GM21786 (cell line): ENCODE results near the gene TFDP2.
"Not testable (repeated sequence)": the region's sequence is repeated elsewhere in the genome, so short reads cannot be mapped to it uniquely, and the experiment has no call there.

Experiments
- ATAC-seq: cut with Tn5 transposase; IDR thresholded peaks from one replicate; pipeline ENCODE4 v1.9.1; 2021; ENCODE audit not compliant: unreplicated experiment

Gene TFDP2, protein sequence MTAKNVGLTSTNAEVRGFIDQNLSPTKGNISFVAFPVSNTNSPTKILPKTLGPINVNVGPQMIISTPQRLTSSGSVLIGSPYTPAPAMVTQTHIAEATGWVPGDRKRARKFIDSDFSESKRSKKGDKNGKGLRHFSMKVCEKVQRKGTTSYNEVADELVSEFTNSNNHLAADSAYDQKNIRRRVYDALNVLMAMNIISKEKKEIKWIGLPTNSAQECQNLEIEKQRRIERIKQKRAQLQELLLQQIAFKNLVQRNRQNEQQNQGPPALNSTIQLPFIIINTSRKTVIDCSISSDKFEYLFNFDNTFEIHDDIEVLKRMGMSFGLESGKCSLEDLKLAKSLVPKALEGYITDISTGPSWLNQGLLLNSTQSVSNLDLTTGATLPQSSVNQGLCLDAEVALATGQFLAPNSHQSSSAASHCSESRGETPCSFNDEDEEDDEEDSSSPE

GRCh38 chr3:142148792-142149672, at the start of gene TFDP2:
TSS of gene TFDP2 (minus strand) at chr3:142149544. CDS start at chr3:142101749, 47,795 bp downstream.
- ATAC-seq = peak; percentile 100

DNA sequence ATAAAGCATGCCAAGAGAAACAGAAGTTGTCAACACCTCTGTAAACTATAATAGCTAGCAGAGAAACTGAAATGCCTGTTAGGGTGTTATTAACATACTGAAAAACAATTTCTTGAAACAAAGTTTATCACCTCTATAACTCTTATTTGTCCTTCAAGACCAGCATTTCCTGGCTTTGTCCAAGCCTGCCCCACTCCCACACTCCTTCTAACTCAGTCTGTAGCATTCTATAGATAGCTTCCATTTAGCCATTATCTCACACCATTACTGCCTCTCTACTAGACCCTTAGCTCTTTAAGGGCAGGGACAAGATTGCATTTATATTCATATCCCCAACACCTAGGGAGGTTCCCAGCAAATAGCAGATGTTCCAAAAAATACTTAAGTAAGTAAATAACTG, 39.5 kb upstream of the TFDP2 start:
- no peak for ATAC-seq

GRCh38 chr3:142180761-142181362, 31.5 kb upstream of the TFDP2 start:
- ATAC-seq = no peak

- no peak for ATAC-seq
These were observed 26.1 kb upstream of the TFDP2 start for GRCh38 chr3:142175478-142175877.

GRCh38 chr3:142174559-142174958, 25.2 kb upstream of the TFDP2 start:
- ATAC-seq = no peak

DNA sequence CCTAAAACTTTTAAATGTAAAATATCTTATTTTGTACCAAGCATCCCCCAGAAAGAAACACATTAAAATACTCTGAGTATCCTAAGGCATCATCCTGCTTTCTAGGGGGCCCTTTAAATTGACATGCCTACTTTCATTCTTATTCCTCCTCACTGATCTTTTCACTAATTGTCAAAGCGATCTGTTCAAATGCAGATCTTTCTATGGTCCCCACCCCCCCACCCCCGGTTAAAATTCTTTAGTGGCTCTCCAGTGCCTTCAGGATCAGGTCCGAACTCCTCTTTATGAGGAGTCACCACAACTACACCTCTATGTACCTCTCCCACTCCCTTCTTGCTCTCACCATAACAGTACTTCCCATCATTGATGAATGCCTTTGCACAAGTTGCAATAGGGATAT, 19.2 kb upstream of the TFDP2 start:
- ATAC-seq = no peak

DNA sequence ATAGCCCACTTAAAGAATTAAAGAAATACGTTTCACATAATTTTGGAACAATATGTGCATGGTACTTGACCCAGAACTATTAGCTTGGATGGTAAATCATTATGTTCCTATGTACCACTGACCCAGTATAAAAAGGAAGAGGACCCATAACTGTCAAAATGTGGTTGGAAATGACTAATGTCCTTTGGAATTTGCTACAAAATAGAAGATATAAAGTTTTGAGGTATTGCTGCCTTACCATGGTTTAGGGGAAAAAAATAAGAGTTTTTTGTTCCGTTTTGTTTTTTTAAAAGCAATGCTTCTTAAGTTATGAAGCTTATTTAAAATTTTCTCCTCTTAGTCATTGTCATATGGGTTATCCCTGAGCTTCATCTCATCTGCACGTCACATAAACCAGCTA, 15.8 kb upstream of the TFDP2 start:
- no peak for ATAC-seq

- no peak for ATAC-seq
These were observed 9.9 kb upstream of the TFDP2 start for GRCh38 chr3:142159083-142159740.

DNA sequence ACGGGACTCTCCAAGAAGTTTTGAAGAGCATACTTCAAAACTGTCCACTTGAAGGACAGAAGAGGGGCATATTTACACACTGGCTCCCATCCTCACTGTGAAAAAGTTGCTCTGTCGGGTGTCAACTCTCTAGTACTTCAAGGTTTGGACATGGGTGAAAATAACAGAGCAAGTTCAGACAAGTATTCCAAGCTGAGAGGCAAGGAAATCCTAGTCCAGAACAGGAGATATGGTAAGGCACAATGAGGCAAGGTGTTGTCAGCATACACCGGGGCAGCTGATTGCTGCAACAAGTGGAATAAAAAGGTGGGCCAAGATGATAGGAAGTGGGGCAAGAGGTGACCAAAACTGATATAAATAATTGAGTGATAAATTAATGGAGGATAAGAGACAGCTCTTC, 4.8 kb upstream of the TFDP2 start:
- ATAC-seq = no peak

GRCh38 chr3:142152384-142152783, 3.0 kb upstream of the TFDP2 start:
- no peak for ATAC-seq

DNA sequence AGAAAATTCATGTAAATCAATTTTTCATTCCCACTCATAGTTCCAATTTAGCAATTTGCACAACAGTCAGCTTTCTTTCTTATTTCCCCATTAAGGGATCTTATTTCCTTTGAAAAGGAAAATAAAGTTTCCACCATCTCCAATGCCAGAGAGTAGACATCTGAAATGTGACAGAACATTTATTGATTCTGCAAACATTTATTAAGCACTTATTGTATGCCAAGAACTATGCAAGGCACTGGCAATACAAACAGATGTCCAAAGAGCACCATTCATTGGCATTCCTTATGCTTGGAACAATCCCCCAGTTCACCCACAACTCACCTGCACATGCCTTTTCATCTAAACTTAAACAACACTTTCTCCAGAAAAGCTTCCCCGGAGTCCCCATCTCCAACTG, 2.5 kb upstream of the TFDP2 start:
- no peak for ATAC-seq

DNA sequence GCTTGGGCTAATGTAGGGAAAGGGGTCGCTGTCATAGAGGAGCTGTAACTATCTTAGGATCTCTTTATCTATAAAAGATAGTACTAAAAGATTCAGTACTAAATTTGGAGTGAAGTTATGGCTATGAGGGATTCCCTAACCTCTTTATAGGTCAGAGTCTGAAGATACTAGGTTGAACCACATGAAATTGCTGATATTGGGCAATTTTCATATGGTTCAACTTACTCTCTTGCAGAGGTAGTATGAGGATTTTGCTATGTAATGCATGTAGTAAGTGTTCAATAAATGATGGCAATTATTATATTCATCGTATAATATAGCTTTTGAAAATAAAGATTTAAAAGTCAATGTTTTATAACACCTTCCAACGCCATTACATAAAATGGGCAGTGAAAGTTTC, 1.9 kb upstream of the TFDP2 start:
- no peak for ATAC-seq

DNA sequence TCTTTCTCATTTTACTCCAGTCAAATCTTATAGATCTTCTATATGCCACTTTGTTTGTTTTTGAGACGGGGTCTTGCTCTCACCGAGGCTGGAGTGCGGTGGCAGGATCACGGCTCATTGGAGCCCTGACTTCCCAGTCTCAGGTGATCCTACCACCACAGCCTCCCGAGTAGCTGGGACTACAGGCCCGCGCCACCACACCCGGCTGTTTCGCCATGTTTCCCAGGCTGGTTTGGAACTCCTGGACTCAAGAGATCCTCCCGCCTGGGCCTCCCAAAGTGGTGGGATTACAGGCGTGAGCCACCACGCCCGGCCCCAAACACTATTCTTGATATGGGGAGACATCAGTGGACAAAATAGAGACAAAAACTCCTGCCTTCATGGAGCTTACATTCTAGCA, 927 bp upstream of the TFDP2 start:
- ATAC-seq = no peak

GRCh38 chr3:142149673-142149992, 289 bp upstream of the TFDP2 start:
- no peak for ATAC-seq

DNA sequence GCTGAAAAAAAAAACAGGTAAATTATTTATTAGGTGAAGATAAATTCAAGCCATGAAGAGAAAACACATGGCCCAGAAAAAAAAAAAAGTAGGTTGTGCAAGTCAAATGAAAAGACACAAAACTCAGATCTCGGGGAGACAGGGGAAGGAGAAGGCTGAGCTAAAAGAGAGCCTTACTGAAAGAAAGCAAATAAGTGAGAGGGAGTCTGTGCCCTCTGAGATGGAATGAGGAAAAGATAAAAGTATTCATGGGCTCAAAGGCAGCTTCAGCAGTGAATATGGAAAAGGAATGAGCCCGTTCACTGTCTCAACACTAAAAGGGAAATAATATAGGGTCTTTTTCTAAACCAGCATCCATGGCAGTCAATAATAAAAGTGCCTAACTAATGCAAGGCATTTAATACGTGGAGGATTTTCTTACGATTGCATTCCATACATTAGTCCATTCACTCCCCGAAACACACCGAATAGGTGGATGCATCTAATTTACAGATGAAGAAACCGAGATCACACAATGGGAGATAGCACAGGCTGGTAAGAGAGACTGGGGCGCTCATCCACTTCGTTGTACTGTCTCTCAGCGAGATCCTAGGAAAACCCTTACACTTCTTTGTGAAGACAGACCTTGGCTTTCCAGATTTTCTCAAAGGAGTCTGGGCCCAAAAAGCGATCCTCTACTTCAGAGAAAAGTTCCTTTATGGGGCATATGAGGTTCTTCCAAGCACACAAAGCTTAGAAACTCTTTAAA, 1.1 kb downstream of the TFDP2 start:
- no peak for ATAC-seq

DNA sequence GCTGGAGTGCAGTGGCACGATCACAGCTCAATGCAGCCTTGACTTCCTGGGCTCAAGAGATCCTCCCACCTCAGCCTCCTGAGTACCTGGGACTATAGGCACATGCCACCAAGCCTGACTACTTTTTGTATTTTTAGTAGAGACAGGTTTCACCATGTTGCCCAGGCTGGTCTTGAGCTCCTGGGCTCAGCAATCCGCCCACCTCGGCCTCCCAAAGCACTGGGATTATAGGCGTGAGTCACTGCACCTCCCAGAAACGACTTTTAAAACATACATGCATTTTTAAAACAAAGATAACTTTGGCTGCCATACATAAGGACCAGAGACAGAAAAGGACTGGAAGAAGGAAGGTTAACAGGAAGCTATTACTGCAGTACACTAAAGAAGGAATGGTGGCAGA, 4.8 kb downstream of the TFDP2 start:
- not testable (repeated sequence) for ATAC-seq

GRCh38 chr3:142140608-142141285, 8.6 kb downstream of the TFDP2 start:
- not testable (repeated sequence) for ATAC-seq

GRCh38 chr3:142137089-142137488, 12.3 kb downstream of the TFDP2 start:
- ATAC-seq = not testable (repeated sequence)

DNA sequence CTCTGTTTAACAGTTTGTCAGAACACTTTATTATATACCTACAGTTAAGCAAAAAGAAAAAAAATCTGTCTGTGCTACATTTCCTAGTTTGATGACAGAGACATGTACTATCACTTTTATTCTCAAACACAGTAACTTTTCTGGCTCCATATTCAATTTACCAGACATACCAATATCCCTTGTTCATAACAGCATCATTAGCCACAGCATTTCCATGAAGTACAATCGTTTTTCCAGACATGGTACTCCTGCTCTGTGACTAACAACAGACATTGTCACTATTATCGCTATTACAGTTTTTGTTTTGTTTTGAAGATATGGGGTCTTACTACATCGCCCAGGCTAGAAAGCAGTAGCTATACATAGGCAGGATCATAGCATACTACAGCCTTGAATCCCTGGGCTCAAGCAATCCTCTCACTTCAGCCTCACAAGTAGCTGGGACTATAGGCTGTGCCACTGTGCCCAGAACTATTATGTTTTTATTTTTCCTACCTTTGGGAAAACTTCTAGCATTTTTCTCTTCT, 14.5 kb downstream of the TFDP2 start:
- no peak for ATAC-seq
